HG02610 (cell line): ENCODE measurements around the gene GNA12.

Source experiments
- ATAC-seq: cut with Tn5 transposase; IDR thresholded peaks from one replicate; pipeline ENCODE4 v1.9.1; 2021; ENCODE audit warnings: mild to moderate bottlenecking, moderate library complexity; ENCODE audit not compliant: unreplicated experiment

The GNA12 gene

DNA sequence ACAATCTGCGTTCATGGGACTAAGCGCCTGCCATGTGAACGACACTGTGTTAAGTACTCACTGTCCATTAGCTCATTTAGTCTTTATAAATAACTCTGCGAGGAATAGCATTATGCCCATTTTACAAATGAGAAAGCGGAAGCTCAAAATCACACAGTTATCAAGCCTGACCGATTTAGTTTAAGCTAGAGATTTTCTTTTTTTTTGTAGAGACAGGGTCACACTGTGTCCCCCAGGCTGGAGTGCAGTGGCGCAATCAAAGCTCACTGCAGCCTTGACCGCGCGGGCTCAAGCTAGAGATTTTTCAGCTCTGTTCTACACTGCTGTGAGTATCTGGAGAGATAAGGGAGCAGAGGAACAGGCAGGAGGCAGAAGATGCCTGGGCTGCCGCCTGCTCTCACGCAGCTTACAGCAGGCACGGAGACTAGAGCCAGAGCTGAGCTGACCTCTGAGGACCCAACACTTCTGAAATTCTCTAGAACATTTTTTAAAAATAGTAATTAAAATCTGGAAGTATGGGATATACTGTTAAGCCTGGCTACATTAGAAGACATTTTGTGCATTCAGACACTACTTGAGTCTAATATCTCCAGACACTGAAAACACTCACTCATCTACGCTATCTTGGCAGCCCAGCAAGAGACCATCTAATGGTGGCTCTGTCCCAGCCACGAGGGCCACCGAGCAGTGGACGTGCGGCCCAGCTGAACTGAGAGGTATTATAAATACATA is 38.7 kb downstream of the GNA12 start:
- ATAC-seq = no peak

DNA sequence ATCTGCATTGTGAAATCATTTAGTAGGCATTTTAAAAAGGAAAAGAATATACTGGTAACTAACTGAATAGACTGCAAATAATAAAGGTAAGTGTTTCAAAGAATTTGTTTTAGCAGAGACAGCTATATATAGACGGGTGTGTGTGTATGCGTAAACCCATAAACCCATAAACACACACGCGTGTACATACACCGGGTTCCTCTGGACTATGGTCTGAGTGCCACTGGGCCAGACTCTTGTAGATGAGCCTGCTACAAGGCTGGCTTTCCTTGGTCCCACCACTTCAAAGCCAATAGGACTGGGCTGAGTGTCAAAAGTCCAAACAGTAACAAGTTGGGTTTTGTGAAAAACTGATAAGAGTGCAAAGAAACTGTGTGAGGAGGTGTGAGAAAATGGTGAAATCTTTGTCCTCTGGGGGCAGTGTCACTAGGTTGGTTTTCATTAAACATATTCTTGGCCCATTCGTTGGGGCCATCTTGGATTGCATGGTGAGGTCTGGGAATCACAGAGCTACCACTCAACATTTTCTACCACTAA is 39.8 kb downstream of the GNA12 start:
- ATAC-seq = no peak

DNA sequence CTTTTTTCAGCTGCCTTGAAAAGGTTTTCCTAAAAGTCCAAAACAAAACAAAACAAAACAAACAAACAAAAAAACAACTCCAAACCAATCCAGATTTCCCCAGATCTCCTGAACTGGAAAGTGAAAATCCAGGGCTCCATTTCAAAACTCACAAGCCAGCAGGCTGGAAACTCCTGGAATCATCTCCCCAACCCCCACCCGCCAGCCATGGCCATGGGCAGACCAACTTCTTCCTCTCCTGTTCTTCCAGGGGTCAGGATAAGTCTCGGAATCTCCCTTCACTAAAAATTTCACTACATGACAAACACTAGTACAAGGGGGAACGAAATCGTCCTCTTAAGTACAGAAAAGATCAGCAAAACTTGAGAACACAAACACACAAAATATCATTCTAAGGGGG is 40.4 kb downstream of the GNA12 start:
- ATAC-seq = no peak

DNA sequence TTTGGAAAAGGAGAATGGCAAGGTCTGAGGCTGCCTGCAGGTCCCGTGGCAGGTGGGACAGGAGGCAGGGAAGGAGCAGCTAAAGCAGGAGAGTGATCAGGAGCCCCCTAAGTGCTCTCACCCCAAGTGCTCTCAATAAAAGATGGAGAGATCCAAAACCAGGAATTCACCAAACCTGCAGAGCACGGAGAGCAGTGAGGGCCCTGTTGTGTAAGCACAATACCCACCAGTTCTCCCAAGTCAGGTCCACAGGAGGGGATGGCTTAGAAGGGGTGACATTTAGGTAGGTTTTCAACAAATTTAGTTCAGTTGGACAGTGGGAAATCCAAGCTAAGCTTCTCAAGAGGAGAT is 40.8 kb downstream of the GNA12 start:
- ATAC-seq = no peak

DNA sequence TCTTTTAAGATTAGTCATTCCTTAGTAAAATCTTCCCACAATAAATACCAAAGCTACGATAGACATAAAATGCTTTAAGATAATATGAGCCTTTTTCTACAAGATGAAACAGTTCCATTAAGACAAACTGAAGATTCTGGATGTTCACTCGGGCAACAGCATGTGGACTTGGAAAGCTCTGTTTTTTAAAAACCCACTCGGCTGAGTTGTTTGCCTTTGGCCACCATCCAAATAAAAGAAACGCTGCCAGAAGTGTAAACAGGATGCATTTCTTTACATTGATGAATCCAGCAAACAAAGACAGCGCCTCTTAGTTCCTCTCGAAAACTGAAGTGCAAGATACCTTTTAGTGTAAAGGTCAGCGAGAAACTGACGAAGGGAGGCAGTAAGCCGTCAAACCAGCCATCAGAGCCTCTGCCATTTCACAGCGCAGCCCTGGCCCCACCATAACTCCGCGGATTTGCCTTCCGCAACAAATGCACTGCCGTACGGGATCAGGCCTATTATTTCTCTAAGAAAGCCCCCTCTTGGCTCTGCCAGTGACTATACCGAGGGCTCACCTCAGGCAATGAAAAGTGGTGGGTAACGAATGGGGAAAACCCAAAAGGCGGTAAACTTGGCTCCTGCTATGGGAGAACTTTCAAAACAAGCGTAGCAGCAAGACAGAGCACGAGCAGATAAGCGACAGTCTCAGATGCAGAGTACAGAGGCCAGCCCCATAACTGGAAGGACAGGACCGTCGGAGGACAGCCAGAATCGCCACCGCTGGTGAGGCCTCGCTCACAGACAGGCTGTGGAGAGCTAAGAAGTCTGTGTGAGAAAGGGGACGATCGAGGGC is 41.4 kb downstream of the GNA12 start:
- no peak for ATAC-seq

DNA sequence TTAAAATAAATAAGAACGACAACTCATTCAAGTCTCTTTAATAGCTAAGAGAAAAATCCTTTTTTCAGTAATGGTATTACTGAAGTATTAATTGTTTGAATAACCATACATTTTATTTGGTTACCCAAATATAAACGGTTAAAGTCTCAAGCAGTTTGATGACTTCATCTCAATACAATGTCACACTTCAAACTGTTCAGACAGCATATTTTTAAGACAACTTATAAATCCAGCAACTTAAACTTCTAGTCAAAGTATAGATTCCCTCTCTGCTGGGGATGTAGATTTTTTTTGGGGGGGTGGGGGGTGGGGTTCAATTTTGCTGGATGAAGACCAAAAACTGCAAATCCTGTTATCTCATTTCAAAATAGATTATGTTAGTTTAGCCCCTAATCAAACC is 42.0 kb downstream of the GNA12 start:
- ATAC-seq = no peak

DNA sequence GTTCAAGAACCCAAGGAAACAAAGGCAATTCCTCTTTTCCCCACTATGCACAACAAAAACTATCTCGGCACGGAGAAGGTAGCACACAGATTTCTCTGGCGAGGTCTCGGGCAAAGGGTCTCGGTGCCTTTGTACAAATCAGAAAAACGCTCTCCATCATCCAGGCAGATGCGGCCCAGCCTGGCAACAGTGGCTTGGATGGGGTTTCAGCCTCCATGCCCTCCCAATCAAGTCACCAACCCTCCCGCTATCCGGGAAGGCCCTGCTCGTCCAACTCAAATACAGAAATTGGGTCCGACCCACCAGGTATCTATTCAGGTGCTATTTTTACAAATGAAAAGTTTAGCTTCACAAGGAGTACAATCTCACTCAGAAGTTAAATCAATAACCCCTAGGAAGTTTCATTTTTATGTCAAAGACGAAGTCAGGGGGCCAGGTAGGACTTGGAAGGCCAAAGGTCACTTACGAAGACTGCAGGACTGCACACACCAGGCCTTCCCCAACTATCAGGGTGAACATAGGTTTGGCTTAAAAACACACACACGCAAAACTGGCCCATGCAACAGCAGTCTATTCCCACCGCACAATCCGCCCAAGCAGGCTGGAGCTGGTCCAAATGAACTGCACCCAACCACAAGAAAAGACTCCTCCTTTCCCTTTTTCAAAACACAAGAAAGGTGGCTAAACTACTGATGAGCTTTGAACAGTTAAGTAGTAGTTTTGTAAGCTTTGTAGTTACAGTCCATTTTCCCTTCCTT is 43.0 kb downstream of the GNA12 start:
- ATAC-seq = no peak

DNA sequence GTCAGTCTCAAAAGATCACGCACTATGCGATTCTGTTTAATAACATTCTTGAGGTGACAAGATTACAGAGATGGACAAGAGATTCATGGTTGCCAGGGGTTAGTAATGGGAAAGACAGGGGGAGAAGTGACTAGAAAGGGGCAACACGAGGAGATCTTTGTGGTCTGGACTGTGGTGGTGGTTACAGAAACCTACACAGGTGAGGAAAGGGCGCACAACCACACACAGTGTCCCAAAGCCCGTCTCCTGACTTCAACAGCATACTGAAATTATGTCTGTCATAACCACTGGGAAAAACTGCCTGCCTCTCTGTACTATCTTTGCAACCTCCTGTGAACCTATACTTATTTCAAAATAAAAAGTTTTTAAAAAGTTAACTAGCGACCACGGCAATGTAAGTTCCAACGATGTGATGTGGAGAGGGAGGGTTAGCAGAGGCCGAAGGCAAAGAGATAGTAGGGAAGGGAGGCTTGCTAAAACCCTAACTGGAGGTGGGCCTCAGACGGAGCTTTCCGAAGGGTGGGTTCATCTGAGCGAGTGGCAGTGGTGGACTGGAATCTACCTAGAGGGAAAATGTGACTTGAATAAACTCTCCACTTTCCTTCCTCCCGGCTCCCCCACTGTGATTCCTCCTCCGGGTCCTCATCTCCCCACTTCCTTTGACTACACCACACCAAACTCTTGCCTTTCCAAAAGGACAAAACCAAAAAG is 43.7 kb downstream of the GNA12 start:
- ATAC-seq = no peak

DNA sequence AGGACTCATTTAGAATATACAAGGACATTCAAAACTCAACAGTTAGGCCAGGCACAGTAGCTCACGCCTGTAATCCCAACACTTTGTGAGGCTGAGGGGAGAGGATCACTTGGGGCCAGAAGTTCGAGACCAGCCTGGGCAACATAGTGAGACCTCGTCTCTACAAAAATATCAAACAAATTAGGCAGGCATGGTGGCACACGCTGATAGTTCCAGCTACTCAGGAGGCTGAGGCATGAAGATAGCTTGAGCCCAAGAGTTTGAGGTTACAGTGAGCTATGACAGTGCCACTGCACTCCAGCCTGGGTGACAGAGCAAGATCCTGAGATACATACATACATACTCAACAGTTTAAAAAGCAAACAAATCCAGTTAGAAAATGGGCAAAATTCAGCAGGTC is 44.9 kb downstream of the GNA12 start:
- ATAC-seq = no peak

DNA sequence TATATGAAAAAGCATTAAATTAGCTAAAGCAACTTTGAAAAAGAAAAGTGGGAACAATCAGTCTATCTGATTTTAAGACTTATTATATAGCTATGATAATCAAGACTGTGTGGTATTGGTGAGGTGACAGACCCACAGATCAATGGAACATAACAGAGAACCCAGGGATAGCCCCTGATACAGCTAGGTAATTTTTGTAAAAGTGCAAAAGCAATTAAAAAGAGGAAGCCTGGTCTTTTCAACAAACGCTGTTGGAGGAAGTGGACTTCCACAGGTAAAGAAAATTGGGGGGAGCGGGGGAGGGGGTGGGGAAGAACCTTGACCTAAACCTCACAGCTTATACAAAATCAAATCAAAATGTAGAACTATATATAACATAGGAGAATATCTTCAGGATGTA is 45.4 kb downstream of the GNA12 start:
- no peak for ATAC-seq

DNA sequence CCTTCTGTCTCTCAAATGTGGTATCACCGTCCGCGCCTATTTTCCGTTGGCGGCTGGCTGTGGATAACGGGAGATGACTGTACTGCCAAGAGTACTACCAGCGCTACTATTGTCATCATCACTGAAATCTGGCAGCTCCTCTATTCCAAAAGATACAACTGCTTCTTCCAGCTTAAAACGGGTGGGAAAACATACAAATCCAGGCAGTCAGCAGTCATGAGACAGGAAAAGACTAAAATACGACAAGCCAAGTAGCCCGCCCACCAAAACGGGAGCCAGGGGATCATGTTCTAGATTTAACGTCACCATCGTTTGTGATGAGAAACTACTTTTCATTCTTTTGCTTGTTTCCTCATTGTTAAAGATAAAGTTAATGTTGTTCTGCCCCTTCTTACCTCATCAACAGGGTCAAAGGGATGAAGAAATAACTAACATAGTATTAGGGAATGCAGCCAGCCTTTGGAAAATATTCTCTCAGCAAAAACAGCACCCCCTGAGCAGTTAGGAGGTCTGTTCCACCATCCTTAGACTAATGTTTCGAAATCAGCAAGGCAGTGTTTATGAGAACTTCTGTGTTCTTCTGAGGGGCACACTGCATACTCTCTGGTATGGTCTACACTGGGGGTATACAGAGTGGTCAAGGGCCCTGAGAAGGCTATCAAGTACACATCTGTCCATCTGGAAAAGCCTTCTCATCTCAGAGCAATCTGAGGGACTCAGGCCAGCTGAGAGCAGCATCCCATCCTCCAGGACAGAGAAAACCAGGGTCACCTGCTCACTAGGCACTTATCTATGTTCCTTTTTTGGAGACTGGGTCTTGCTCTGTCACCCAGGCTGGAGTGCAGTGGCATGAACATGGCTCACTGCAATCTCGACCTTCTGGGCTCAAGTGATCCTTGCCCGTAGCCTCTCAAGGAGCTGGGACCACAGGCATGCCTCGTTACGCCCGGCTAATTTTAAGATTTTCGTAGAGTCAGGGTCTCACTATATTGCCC is 47.5 kb downstream of the GNA12 start:
- no peak for ATAC-seq

DNA sequence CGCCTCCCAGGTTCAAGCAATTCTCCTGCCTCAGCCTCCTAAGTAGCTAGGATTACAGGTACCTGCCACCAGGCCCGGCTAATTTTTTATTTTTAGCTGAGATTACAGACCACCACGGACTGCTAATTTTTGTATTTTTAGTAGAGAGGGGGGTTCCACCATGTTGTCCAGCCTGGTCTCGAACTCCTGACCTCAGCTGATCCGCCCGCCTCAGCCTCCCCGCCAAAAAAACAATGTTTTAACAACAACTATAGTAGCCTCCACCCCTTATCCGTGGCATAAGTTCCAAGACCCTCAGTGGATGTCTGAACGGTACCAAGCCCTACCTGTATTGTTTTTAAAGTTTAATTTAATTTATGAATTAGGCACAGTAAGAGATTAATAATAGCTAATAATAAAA is 48.2 kb downstream of the GNA12 start:
- no peak for ATAC-seq

DNA sequence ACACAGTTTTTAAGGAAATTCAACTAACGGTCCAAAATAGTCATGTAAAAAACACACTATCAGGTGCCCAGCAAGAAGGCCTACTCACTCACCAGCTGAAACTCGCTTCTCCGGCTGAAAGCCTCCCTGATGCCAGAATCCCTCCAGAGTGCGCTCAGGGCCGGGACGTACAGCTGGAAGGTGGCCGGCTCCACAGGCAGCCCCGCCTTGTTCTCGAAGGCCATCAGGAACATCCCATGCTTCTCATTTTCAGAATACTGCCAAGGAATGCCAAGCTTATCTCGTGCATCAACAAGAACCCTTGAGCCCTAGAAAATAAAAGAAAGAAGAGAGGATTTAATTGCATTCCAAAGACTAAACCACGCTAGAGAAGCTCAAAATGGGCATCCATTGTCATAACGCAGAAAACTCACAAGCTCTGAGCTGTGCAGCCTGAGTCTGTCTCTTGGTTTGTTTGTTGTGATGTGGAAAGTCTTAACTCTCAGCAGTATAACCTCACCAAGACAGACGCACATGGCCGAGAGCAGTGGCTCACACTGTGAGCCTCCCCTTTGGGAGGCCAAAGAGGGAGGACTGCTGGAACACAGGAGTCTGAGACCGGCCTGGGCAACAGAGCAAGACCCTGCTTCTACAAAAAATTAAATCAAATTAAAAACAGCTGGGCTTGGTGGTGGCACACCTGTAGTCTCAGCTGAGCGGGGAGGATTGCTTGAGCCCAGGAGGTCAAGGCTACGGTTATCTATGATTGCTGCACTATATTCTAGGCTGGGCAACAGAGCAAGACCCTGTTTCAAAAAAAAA is 49.1 kb downstream of the GNA12 start:
- ATAC-seq = no peak

DNA sequence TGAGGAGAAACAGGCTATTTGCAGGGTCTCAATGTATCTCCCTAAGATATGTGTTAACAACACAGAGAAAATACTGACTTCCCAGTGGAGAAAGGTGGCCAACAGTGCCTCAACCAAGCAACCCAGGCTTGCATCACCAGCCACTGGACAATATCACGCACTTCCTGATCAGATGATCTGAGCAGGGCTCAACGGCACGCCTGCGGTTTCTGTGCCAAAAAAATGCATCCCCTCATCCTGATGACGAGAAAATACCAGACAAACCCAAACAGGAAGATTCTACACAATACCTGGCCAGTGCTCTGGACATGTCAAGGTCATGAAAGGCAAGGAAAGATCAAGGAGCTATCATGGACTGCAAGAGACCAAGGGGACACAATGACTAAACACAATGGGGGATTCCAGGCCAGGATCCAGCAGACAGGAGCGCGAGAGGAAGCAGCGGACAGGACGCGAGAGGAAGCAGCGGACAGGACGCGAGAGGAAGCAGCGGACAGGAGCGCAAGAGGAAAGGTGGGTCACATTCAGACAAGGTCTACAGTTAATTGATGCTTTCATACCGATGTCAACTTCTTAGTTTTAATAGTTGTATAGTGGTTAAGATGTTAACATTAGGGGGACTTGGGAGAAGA is 51.1 kb downstream of the GNA12 start:
- no peak for ATAC-seq

DNA sequence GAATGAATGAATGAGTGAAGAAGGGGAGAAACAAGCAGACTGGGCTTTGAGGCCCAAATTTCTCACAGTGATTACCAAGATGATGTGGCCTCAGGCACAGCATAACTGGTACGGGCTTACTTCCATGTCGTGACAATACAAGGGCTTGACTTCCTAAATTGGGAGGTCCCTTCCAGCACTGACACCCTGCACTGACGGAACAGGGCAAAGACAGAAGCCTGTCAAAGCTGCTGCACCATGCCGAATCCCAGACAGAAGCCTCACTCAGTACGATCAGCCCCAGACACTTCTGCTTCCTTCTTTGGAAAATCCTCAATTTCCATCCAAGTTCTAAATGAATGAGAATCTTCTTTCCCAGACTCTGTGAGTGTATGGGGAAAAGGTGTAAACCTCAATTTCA is 51.9 kb downstream of the GNA12 start:
- ATAC-seq = no peak

DNA sequence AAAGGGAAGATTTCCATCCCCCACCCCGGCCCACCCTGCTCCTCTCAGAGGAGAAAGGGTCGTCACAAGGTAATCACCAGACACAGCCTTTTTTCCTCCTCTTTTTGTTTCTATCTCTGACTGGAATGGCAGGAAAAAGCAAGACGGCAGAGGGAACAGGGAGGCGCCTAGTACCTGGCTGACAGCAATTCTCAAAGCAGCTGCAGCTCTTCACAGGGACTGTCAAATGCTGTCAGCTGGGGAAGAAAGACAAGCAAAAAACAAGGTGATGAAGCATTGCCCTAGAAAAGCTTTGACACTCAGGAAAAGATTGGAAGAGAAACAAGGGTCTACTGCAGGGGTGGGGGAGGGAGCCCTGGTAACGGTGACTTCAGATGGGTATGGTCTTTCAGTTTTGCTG is 52.7 kb downstream of the GNA12 start:
- ATAC-seq = no peak

DNA sequence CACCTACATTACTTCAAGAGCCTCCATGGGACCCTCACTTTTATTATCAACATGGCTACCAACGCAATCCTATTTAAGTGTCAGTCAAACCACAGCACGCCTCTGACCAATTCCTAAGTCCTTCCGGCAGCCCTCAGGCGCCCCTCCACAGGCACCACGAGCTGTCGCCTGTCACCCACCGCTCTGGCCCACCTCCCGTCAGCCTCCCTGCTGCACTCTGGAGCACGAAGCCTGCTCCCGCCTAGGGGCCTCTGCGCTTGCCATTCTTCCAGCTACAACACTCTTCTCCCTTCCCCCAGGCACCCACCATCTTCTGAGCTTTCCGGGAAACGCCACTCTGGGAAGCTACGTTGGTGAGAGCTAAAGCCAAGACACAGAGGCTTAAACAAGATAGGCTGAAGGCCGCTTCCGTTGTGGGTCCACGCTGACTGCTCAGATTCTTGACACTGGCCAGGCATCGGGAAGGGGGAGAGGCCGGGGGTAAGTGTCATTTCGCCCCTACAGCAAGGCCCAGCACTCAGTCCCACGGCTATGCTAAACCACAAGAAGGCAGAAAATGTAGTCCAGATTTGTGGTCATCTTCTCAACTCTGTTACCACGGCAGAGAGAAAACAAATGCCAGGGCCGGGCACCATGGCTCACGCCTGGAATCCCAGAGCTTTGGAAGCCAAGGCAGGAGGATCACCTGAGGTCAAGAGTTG is 56.7 kb downstream of the GNA12 start:
- no peak for ATAC-seq

DNA sequence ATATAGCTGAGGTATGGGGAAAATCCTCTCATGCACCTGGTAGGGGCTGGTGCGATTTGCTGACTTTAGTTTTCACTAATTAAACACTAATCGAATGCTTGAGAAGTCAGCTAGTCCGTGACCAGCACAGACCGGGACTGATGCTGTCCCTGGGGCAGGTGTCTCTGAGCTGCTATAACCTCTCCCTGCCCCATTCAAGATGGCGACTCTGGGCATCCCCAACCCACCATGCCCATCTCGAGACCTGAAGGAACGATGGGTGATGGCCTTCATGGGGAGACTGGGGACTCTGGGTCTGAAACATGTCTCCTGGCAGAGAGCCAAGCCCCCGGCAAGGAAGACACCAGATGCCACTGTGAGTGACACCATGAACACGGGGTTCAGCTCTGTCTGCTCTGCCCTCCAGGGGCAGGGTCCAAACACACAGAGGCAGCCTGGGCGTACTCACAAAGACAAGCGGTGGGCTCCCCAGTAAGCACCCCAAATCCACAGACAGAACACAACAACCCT is 57.4 kb downstream of the GNA12 start:
- no peak for ATAC-seq
